Adrenal gland (tissue), 5 donors: ENCODE results near the gene CADPS.

Experiments
- POLR2A ChIP-seq, 2 donors: fragments of 450-650 bp; IDR thresholded peaks; one replicate each; pipeline ENCODE4 v1.6.1; 2017; ENCODE audit warnings: antibody characterized with exemption in 2 of 2, mild to moderate bottlenecking in 2 of 2, moderate library complexity in 1 of 2
- TF ChIP-seq, protein P1 (sequence below), 6 experiments: fragments of 450-650 bp in 4 of 6; fragments of 200-600 bp in 2 of 6; sonication (generic) in 1 of 6; IDR thresholded peaks; 1 replicate in 5 of 6; 2 replicates in 1 of 6; pipeline versions ENCODE4 v1.5.1 to v1.8.0; 2016 to 2021; ENCODE audit warnings: antibody characterized with exemption in 6 of 6, mild to moderate bottlenecking in 2 of 6, moderate library complexity in 1 of 6
- donor health status: DM: no; HTN: no; CAD: no.

DNA sequence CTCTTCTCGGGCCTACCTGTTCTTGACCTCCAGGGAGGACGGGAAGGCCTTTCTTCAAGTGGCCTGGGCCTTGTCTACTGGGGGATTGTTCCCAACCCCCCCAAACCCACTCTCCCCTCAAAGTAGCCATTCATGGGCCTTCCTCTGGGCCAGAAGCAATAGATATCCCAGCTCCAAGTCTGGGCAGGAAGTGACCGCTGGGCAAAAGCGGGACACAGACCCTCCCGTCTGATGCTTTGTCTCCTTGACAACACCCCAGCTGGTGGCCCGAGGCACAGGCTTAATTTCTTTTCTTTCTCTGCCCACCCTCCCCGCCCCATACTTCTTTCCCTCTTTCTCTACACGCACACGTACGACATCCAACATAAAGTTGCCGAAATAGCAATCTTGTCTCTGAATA is 460.4 kb downstream of the CADPS start:
- TF ChIP-seq, protein P1, sequence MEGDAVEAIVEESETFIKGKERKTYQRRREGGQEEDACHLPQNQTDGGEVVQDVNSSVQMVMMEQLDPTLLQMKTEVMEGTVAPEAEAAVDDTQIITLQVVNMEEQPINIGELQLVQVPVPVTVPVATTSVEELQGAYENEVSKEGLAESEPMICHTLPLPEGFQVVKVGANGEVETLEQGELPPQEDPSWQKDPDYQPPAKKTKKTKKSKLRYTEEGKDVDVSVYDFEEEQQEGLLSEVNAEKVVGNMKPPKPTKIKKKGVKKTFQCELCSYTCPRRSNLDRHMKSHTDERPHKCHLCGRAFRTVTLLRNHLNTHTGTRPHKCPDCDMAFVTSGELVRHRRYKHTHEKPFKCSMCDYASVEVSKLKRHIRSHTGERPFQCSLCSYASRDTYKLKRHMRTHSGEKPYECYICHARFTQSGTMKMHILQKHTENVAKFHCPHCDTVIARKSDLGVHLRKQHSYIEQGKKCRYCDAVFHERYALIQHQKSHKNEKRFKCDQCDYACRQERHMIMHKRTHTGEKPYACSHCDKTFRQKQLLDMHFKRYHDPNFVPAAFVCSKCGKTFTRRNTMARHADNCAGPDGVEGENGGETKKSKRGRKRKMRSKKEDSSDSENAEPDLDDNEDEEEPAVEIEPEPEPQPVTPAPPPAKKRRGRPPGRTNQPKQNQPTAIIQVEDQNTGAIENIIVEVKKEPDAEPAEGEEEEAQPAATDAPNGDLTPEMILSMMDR (IDR thresholded peaks at IDR 0.05), result no peak
- no peak for TF ChIP-seq POLR2A (IDR thresholded peaks at IDR 0.05)
